Stomach (tissue), 9 donors: Measurements from ENCODE around the gene PRKRA. TPM values are rescaled to one million over a fixed set of nuclear protein-coding genes. Genes with fewer than 3 reads are reported as not detected.

Experiments
- DNase-seq, 2 donors: peaks; one replicate each; pipeline versions ENCODE4 v3.0.0 to v3.0.0-alpha.2; 2013 to 2019
- H3K27ac ChIP-seq, 5 donors: fragments of 200-600 bp in 4 of 5; sonication (generic) in 4 of 5; one replicate each; pipeline ENCODE4 v1.5.1; 2013 to 2019; ENCODE audit warnings: mild to moderate bottlenecking in 1 of 5, moderate library complexity in 1 of 5
- H3K27me3 ChIP-seq, 3 donors: fragments of 200-600 bp; sonication (generic); one replicate each; pipeline ENCODE4 v1.5.1; 2017 to 2019; ENCODE audit warnings: mixed run types in 1 of 3
- H3K36me3 ChIP-seq, 4 donors: fragments of 200-600 bp; sonication (generic); 1 replicate in 3 of 4; 2 replicates in 1 of 4; pipeline ENCODE4 v1.5.1; 2016 to 2019
- H3K4me1 ChIP-seq, 4 donors: fragments of 200-600 bp; sonication (generic); one replicate each; pipeline ENCODE4 v1.5.1; 2016 to 2019
- H3K4me3 ChIP-seq, 4 donors: fragments of 200-600 bp; sonication (generic) in 3 of 4; one replicate each; pipeline ENCODE4 v1.5.1; 2016 to 2019; ENCODE audit warnings: mild to moderate bottlenecking in 1 of 4
- H3K9me3 ChIP-seq, 4 donors: fragments of 200-600 bp; sonication (generic); one replicate each; pipeline ENCODE4 v1.5.1; 2016 to 2019
- EP300 ChIP-seq: sonication (generic); formaldehyde crosslinking; IDR thresholded peaks from one replicate; pipeline ENCODE4 v1.6.1; 2017; ENCODE audit warnings: antibody characterized with exemption
- POLR2A ChIP-seq, 4 donors: fragments of 450-650 bp; IDR thresholded peaks; one replicate each; pipeline ENCODE4 v1.6.1; 2016; ENCODE audit warnings: antibody characterized with exemption in 4 of 4, control low read depth in 2 of 4, mild to moderate bottlenecking in 1 of 4, moderate library complexity in 1 of 4
- POLR2AphosphoS5 ChIP-seq, 3 donors: sonication (generic); formaldehyde crosslinking; IDR thresholded peaks; one replicate each; pipeline ENCODE4 v1.6.1; 2016; ENCODE audit warnings: antibody characterized with exemption in 3 of 3
- WGBS, 5 donors: extraction: QIAGEN DNeasy Blood & Tissue Kit in 3 of 5; methylation state at CpG; one replicate each; pipeline versions ENCODE4 v1.1.5 to v1.1.7; 2013 to 2018; 5-methylcytosine and 5-hydroxymethylcytosine counted together
- intact Hi-C: fragments of 100-400 bp; cut with DNase I; formaldehyde crosslinking; loops from one replicate; pipeline ENCODE4 v1.15.1; 2023; ENCODE audit warnings: low total_unique reads
- polyA plus RNA-seq, 3 donors: library from polyadenylated mRNA; stranded (reverse); fragments of 200-250 nt; gene quantifications; one replicate each; pipeline ENCODE4 v1.2.3, GENCODE V29; 2013
- total RNA-seq, 5 donors: library from RNA; depleted of rRNA; stranded (reverse); fragments of >200 nt; gene quantifications; one replicate each; pipeline versions ENCODE4 v1.1.0 to v1.2.3, GENCODE V29; 2014 to 2016
- TF ChIP-seq, protein P1 (sequence below), 7 experiments: fragments of 450-650 bp in 4 of 7; fragments of 200-600 bp in 3 of 7; sonication (generic) in 3 of 7; IDR thresholded peaks; one replicate each; pipeline ENCODE4 v1.5.1; 2016 to 2019; ENCODE audit warnings: antibody characterized with exemption in 7 of 7, control low read depth in 2 of 7, mild to moderate bottlenecking in 1 of 7
- donor health status: healthy with polysubstance abuse.
- donor health status: Bipolar disorder and iron deficiency.
- donor health status: healthy.

The PRKRA gene
- total and polyA plus RNA-seq, 8 donors = 30.6 to 145 (median 63.7) TPM

DNA sequence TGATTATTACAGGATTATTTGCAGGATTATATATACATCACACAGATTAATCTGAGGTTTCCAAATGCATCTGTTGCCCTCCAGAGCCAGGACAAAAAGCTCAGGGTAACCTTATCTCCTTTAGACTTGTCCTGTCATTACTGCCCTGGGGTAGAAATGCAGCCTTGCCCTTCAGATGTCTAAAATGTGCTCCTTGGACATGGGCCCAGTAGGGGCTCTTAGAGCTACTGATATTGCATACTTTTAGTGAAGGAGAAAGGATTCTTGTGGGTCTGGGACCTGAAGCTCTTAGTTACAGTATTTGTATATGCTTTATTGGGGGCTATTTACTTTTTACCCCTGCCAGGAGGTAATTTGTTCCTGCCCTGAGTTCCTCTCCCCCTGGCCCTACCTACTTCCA, 56.1 kb downstream of the PRKRA start:
- Histone ChIP-seq H3K36me3 (no peaks in the 10 kb centered on the region), H3K27ac (no peak overlapping the region), H3K9me3 (no peaks in the 10 kb centered on the region), H3K4me1 (no peaks in the 10 kb centered on the region), H3K4me3 (no peak overlapping the region), H3K27me3 (no peaks in the 10 kb centered on the region)
- intact Hi-C loops = no loop called here
- no peak for DNase-seq
- TF ChIP-seq EP300 (no peak), POLR2A (IDR thresholded peaks at IDR 0.05) (no peak), POLR2AphosphoS5 (IDR thresholded peaks at IDR 0.05) (no peak)
- TF ChIP-seq, protein P1, sequence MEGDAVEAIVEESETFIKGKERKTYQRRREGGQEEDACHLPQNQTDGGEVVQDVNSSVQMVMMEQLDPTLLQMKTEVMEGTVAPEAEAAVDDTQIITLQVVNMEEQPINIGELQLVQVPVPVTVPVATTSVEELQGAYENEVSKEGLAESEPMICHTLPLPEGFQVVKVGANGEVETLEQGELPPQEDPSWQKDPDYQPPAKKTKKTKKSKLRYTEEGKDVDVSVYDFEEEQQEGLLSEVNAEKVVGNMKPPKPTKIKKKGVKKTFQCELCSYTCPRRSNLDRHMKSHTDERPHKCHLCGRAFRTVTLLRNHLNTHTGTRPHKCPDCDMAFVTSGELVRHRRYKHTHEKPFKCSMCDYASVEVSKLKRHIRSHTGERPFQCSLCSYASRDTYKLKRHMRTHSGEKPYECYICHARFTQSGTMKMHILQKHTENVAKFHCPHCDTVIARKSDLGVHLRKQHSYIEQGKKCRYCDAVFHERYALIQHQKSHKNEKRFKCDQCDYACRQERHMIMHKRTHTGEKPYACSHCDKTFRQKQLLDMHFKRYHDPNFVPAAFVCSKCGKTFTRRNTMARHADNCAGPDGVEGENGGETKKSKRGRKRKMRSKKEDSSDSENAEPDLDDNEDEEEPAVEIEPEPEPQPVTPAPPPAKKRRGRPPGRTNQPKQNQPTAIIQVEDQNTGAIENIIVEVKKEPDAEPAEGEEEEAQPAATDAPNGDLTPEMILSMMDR (IDR thresholded peaks at IDR 0.05) = no peak

- no peak for DNase-seq
- no peaks in the 10 kb centered on the region for H3K9me3 ChIP-seq
- TF ChIP-seq POLR2AphosphoS5 (IDR thresholded peaks at IDR 0.05) = no peak
- TF ChIP-seq EP300 = no peak
- no peaks in the 10 kb centered on the region for H3K4me1 ChIP-seq
- WGBS, 5 donors = 76 to 93% (median 86%) methylated on average over 3 of the region's 3 CpGs
- H3K4me3 ChIP-seq = no peak overlapping the region
- no peaks in the 10 kb centered on the region for H3K27me3 ChIP-seq
- no peaks in the 10 kb centered on the region for H3K36me3 ChIP-seq
- intact Hi-C loops = no loop called here
- no peak overlapping the region for H3K27ac ChIP-seq
These were observed 58.8 kb downstream of the PRKRA start for GRCh38 chr2:178392215-178392614.

GRCh38 chr2:178391701-178392100, 59.3 kb downstream of the PRKRA start:
- Histone ChIP-seq H3K36me3 (no peaks in the 10 kb centered on the region), H3K4me3 (no peak overlapping the region), H3K27me3 (no peaks in the 10 kb centered on the region), H3K4me1 (no peaks in the 10 kb centered on the region), H3K9me3 (no peaks in the 10 kb centered on the region), H3K27ac (no peak overlapping the region)
- TF ChIP-seq, protein P1 (IDR thresholded peaks at IDR 0.05) = no peak
- TF ChIP-seq POLR2A (IDR thresholded peaks at IDR 0.05) (no peak), EP300 (no peak), POLR2AphosphoS5 (IDR thresholded peaks at IDR 0.05) (no peak)
- 76 to 90% (median 83%) methylated on average over 4 of the region's 4 CpGs for WGBS, 5 donors
- DNase-seq = no peak
- intact Hi-C loops = no loop called here

DNA sequence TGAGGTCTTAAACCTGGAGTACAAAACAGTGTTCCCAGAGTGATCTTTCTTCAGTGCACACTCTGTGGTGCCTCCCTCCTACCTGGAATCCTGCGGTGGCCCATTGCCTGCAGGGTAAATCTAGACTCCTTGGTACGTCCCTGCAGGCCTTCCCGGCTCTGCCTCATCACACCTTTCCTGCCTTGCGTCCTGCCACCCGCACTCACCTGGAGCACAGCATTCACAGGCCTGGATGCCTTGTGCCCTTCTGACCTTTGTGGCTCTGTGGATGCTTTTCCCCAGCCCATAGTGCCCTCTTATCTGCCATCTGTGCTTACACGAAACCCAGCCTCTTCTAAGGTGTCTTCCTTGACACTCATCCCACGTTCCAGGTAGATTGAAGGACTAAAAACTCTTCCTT, 62.7 kb downstream of the PRKRA start:
- H3K4me3 ChIP-seq = no peak overlapping the region
- H3K27ac ChIP-seq = no peak overlapping the region
- intact Hi-C loops = no loop called here
- no peak for DNase-seq
- no peaks in the 10 kb centered on the region for H3K9me3 ChIP-seq
- no peaks in the 10 kb centered on the region for H3K4me1 ChIP-seq
- 82 to 93% (median 89%) methylated on average over 7 of the region's 7 CpGs for WGBS, 5 donors
- peaks cover 0 to 7% (median 5%) of the 10 kb centered on the region in 4 donors for H3K36me3 ChIP-seq
- no peaks in the 10 kb centered on the region for H3K27me3 ChIP-seq
- TF ChIP-seq POLR2A (IDR thresholded peaks at IDR 0.05) (no peak), EP300 (no peak), POLR2AphosphoS5 (IDR thresholded peaks at IDR 0.05) (no peak)
- TF ChIP-seq, protein P1 (IDR thresholded peaks at IDR 0.05) = no peak

DNA sequence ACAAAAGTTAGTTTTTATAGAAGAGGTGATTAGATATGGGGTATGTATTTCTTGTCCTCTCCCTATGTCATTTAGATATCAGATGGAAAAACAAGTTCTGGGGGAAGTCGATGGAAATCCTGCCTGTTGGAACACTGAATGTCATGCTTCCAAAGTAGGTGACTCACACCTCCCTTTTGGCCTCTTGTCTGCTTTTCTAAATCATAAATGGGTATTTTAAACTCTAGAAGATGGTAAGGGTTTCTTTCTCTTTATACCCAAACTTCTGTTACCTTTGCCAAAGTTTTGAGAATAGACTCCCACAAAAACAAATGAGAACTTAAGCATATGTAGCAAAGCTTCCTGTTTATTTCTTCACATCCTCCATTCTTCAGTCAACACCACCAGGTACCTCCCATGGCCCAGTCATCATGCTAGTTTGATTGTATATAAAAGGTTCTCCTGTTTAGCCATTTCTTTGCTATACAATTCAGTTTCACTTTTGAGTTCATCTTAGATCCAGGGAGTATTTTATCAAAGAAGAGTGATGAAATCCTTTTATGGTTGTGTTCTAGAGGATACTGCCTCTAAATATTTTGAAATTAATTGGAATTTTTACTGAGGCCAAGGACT, 63.9 kb downstream of the PRKRA start:
- no peaks in the 10 kb centered on the region for H3K4me1 ChIP-seq
- DNase-seq = no peak
- no peak overlapping the region for H3K4me3 ChIP-seq
- intact Hi-C loops = no loop called here
- no peak overlapping the region for H3K27ac ChIP-seq
- H3K9me3 ChIP-seq = no peaks in the 10 kb centered on the region
- no peaks in the 10 kb centered on the region for H3K27me3 ChIP-seq
- 35 to 51% (median 41%) methylated on average over 1 of the region's 1 CpG for WGBS, 5 donors
- peaks cover 0 to 8% (median 7%) of the 10 kb centered on the region in 4 donors for H3K36me3 ChIP-seq
- TF ChIP-seq POLR2A (IDR thresholded peaks at IDR 0.05) (no peak), POLR2AphosphoS5 (IDR thresholded peaks at IDR 0.05) (no peak), EP300 (no peak)
- TF ChIP-seq, protein P1 (IDR thresholded peaks at IDR 0.05) = no peak
